CD8-positive, alpha-beta memory T cell (primary cell): ENCODE results near the gene HEATR3. TPM values are rescaled to one million over a fixed set of nuclear protein-coding genes. Genes with fewer than 3 reads are reported as not detected.

ENCODE experiments used
- CTCF ChIA-PET: fragments of 350-600 bp; sonication (Branson Sonifier 250); formaldehyde crosslinking; loops from one replicate; lab custom pipeline; 2021; ENCODE audit warnings: antibody characterized with exemption; lab: Charles Lee
- POLR2A ChIA-PET: fragments of 350-600 bp; sonication (Branson Sonifier 250); formaldehyde crosslinking; loops from one replicate; lab custom pipeline; 2021; ENCODE audit warnings: antibody characterized with exemption; lab: Charles Lee
- DNase-seq, 5 donors: peaks; one replicate each; pipeline versions ENCODE4 v3.0.0 to v3.0.0-alpha.2; 2020 to 2022; ENCODE audit warnings: mixed read lengths in 1 of 5
- H3K27ac ChIP-seq: one replicate; pipeline ENCODE4 v1.7.0; 2013; ENCODE audit warnings: low read depth, mild to moderate bottlenecking, low read length, moderate library complexity
- H3K27me3 ChIP-seq: 2 replicates; pipeline ENCODE4 v1.7.0; 2013; ENCODE audit warnings: low read length, mild to moderate bottlenecking; ENCODE audit not compliant: insufficient read depth, poor library complexity, severe bottlenecking
- H3K36me3 ChIP-seq: 2 replicates; pipeline ENCODE4 v1.7.0; 2013; ENCODE audit warnings: mild to moderate bottlenecking, low read length, moderate library complexity; ENCODE audit not compliant: insufficient read depth
- H3K4me1 ChIP-seq: 2 replicates; pipeline ENCODE4 v1.7.0; 2013; ENCODE audit warnings: mild to moderate bottlenecking, low read length, moderate library complexity; ENCODE audit not compliant: insufficient read depth
- H3K4me3 ChIP-seq: 2 replicates; pipeline ENCODE4 v1.7.0; 2013; ENCODE audit warnings: mild to moderate bottlenecking, low read length
- H3K9me3 ChIP-seq: 2 replicates; pipeline ENCODE4 v1.7.0; 2013; ENCODE audit warnings: mild to moderate bottlenecking, low read length
- H3K27ac Mint-ChIP-seq, 8 donors: one replicate each; pipeline ENCODE4 v1.8.0; 2020 to 2021; ENCODE audit warnings: mixed read lengths in 8 of 8, mild to moderate bottlenecking in 6 of 8, inconsistent platforms in 3 of 8, moderate library complexity in 3 of 8
- H3K27me3 Mint-ChIP-seq, 2 donors: one replicate each; pipeline ENCODE4 v1.8.0; 2020 to 2021; ENCODE audit warnings: mixed read lengths in 2 of 2, mild to moderate bottlenecking in 1 of 2, moderate library complexity in 1 of 2
- H3K36me3 Mint-ChIP-seq, 3 donors: one replicate each; pipeline ENCODE4 v1.8.0; 2020 to 2021; ENCODE audit warnings: mixed read lengths in 3 of 3, inconsistent platforms in 1 of 3, mild to moderate bottlenecking in 1 of 3
- H3K4me1 Mint-ChIP-seq, 3 donors: one replicate each; pipeline ENCODE4 v1.8.0; 2020 to 2021; ENCODE audit warnings: mixed read lengths in 3 of 3, inconsistent platforms in 1 of 3, mild to moderate bottlenecking in 1 of 3
- H3K4me3 Mint-ChIP-seq, 7 donors: one replicate each; pipeline ENCODE4 v1.8.0; 2020 to 2021; ENCODE audit warnings: mixed read lengths in 7 of 7, mild to moderate bottlenecking in 6 of 7, moderate library complexity in 4 of 7, inconsistent platforms in 2 of 7
- H3K9me3 Mint-ChIP-seq, 5 donors: one replicate each; pipeline ENCODE4 v1.8.0; 2020 to 2022; ENCODE audit warnings: mixed read lengths in 5 of 5, mild to moderate bottlenecking in 3 of 5, moderate library complexity in 2 of 5, inconsistent platforms in 1 of 5
- polyA plus RNA-seq: library from polyadenylated mRNA; unstranded; fragments of 300-500 nt; fragmentation: Illumina TruSeq; gene quantifications from one replicate; pipeline ENCODE4 v1.2.3, GENCODE V29; 2021
- total RNA-seq, 2 experiments: library from RNA; stranded (reverse); gene quantifications; one replicate each; pipeline ENCODE4 v1.2.3, GENCODE V29; 2021

Gene HEATR3
- total and polyA plus RNA-seq, 3 experiments from 2014 or later = 7.4 to 26.2 (median 25.5) TPM

GRCh38 chr16:50040018-50040417, 25.8 kb upstream of the HEATR3 start:
- POLR2A ChIA-PET = no interaction called here
- H3K36me3 Mint-ChIP-seq = peaks cover 0 to 26% (median 0%) of the 10 kb centered on the region in 3 donors
- H3K27me3 ChIP-seq = no peaks in the 10 kb centered on the region

GRCh38 chr16:50040710-50041109, 25.1 kb upstream of the HEATR3 start:
- no peak overlapping the region for H3K27ac ChIP-seq
- H3K27me3 ChIP-seq = no peaks in the 10 kb centered on the region
- H3K4me1 ChIP-seq = no peaks in the 10 kb centered on the region
- H3K4me3 ChIP-seq = no peak overlapping the region
- peaks cover 7 to 24% of the 10 kb centered on the region in 2 donors for H3K27me3 Mint-ChIP-seq
- no peaks in the 10 kb centered on the region for H3K4me1 Mint-ChIP-seq
- no peak overlapping the region for H3K4me3 Mint-ChIP-seq
- ChIA-PET POLR2A (no interaction called here), CTCF (interaction anchor here (0.8 kb wide), 1 partner anchor 16 kb away, joined by 3 read pairs; the partner anchor contains the start of gene CNEP1R1)
- no peak for DNase-seq
- H3K9me3 ChIP-seq = no peaks in the 10 kb centered on the region
- peaks cover 0 to 19% (median 0%) of the 10 kb centered on the region in 3 donors for H3K36me3 Mint-ChIP-seq
- H3K27ac Mint-ChIP-seq = no peak overlapping the region
- no peaks in the 10 kb centered on the region for H3K9me3 Mint-ChIP-seq
- peaks cover 4% of the 10 kb centered on the region for H3K36me3 ChIP-seq

More at GRCh38 chr16:50040018-50040417, 25.8 kb upstream of the HEATR3 start:
- Mint-ChIP-seq H3K27me3 (peaks cover 7 to 20% of the 10 kb centered on the region in 2 donors), H3K4me3 (no peak overlapping the region), H3K4me1 (no peaks in the 10 kb centered on the region), H3K9me3 (no peaks in the 10 kb centered on the region), H3K27ac (no peak overlapping the region)
- no peaks in the 10 kb centered on the region for H3K9me3 ChIP-seq
- H3K36me3 ChIP-seq = peaks cover 9% of the 10 kb centered on the region
- no peaks in the 10 kb centered on the region for H3K4me1 ChIP-seq
- CTCF ChIA-PET = no interaction called here
- DNase-seq = no peak
- H3K4me3 ChIP-seq = no peak overlapping the region
- no peak overlapping the region for H3K27ac ChIP-seq

- ChIA-PET CTCF (interaction anchor here (1.5 kb wide), 1 partner anchor 19 kb away, joined by 6 read pairs; the partner anchor contains the start of gene CNEP1R1), POLR2A (no interaction called here)
- no peak overlapping the region for H3K27ac Mint-ChIP-seq
- no peaks in the 10 kb centered on the region for H3K4me1 Mint-ChIP-seq
- H3K4me3 Mint-ChIP-seq = no peak overlapping the region
- no peak overlapping the region for H3K4me3 ChIP-seq
- H3K4me1 ChIP-seq = no peaks in the 10 kb centered on the region
- no peaks in the 10 kb centered on the region for H3K36me3 ChIP-seq
- H3K27me3 Mint-ChIP-seq = peaks cover 14 to 34% of the 10 kb centered on the region in 2 donors
- H3K36me3 Mint-ChIP-seq = peaks cover 0 to 2% (median 0%) of the 10 kb centered on the region in 3 donors
- H3K27ac ChIP-seq = no peak overlapping the region
- H3K27me3 ChIP-seq = no peaks in the 10 kb centered on the region
- DNase-seq = no peak
- H3K9me3 ChIP-seq = no peaks in the 10 kb centered on the region
- no peaks in the 10 kb centered on the region for H3K9me3 Mint-ChIP-seq
Observed at GRCh38 chr16:50043358-50043757, 22.4 kb upstream of the HEATR3 start.

GRCh38 chr16:50045412-50045811, 20.4 kb upstream of the HEATR3 start:
- POLR2A ChIA-PET = no interaction called here

GRCh38 chr16:50046853-50047252, 18.9 kb upstream of the HEATR3 start:
- CTCF ChIA-PET = no interaction called here

More at GRCh38 chr16:50045412-50045811, 20.4 kb upstream of the HEATR3 start:
- CTCF ChIA-PET = no interaction called here
- H3K27ac ChIP-seq = no peak overlapping the region
- Mint-ChIP-seq H3K36me3 (no peaks in the 10 kb centered on the region), H3K27ac (no peak overlapping the region), H3K4me1 (no peaks in the 10 kb centered on the region), H3K4me3 (no peak overlapping the region), H3K9me3 (no peaks in the 10 kb centered on the region), H3K27me3 (peaks cover 12 to 34% of the 10 kb centered on the region in 2 donors)
- no peaks in the 10 kb centered on the region for H3K27me3 ChIP-seq
- no peak overlapping the region for H3K4me3 ChIP-seq
- no peaks in the 10 kb centered on the region for H3K9me3 ChIP-seq
- no peak for DNase-seq
- H3K36me3 ChIP-seq = no peaks in the 10 kb centered on the region
- no peaks in the 10 kb centered on the region for H3K4me1 ChIP-seq

GRCh38 chr16:50047864-50048263, 17.9 kb upstream of the HEATR3 start:
- Mint-ChIP-seq H3K27me3 (peaks cover 17 to 42% of the 10 kb centered on the region in 2 donors), H3K36me3 (no peaks in the 10 kb centered on the region), H3K27ac (no peak overlapping the region), H3K4me3 (no peak overlapping the region), H3K9me3 (peaks cover 0 to 6% (median 2%) of the 10 kb centered on the region in 5 donors), H3K4me1 (no peaks in the 10 kb centered on the region)
- no peaks in the 10 kb centered on the region for H3K36me3 ChIP-seq
- no peaks in the 10 kb centered on the region for H3K4me1 ChIP-seq
- no peaks in the 10 kb centered on the region for H3K9me3 ChIP-seq
- H3K4me3 ChIP-seq = no peak overlapping the region
- no peak for DNase-seq
- no peak overlapping the region for H3K27ac ChIP-seq
- ChIA-PET POLR2A (no interaction called here), CTCF (no interaction called here)
- H3K27me3 ChIP-seq = no peaks in the 10 kb centered on the region

More at GRCh38 chr16:50046853-50047252, 18.9 kb upstream of the HEATR3 start:
- Histone ChIP-seq H3K4me1 (no peaks in the 10 kb centered on the region), H3K4me3 (no peak overlapping the region), H3K27me3 (no peaks in the 10 kb centered on the region), H3K27ac (no peak overlapping the region), H3K9me3 (no peaks in the 10 kb centered on the region), H3K36me3 (no peaks in the 10 kb centered on the region)
- H3K4me3 Mint-ChIP-seq = no peak overlapping the region
- no peak for DNase-seq
- POLR2A ChIA-PET = no interaction called here
- H3K9me3 Mint-ChIP-seq = peaks cover 0 to 6% (median 2%) of the 10 kb centered on the region in 5 donors
- H3K27ac Mint-ChIP-seq = no peak overlapping the region
- H3K4me1 Mint-ChIP-seq = no peaks in the 10 kb centered on the region
- H3K36me3 Mint-ChIP-seq = no peaks in the 10 kb centered on the region
- peaks cover 12 to 38% of the 10 kb centered on the region in 2 donors for H3K27me3 Mint-ChIP-seq

GRCh38 chr16:50050802-50051201, 15.0 kb upstream of the HEATR3 start:
- Mint-ChIP-seq H3K36me3 (peaks cover 0 to 6% (median 0%) of the 10 kb centered on the region in 3 donors), H3K27me3 (peaks cover 11 to 20% of the 10 kb centered on the region in 2 donors), H3K9me3 (peaks cover 3 to 14% (median 7%) of the 10 kb centered on the region in 5 donors), H3K4me3 (no peak overlapping the region), H3K27ac (no peak overlapping the region), H3K4me1 (no peaks in the 10 kb centered on the region)
- Histone ChIP-seq H3K4me3 (no peak overlapping the region), H3K27ac (no peak overlapping the region), H3K27me3 (no peaks in the 10 kb centered on the region), H3K4me1 (no peaks in the 10 kb centered on the region), H3K9me3 (no peaks in the 10 kb centered on the region), H3K36me3 (no peaks in the 10 kb centered on the region)
- no peak for DNase-seq
- POLR2A ChIA-PET = no interaction called here
- CTCF ChIA-PET = no interaction called here

GRCh38 chr16:50056226-50056625, 9.5 kb upstream of the HEATR3 start:
- H3K36me3 Mint-ChIP-seq = peaks cover 0 to 16% (median 0%) of the 10 kb centered on the region in 3 donors
- Histone ChIP-seq H3K27me3 (no peaks in the 10 kb centered on the region), H3K9me3 (no peaks in the 10 kb centered on the region), H3K27ac (no peak overlapping the region), H3K4me1 (no peaks in the 10 kb centered on the region), H3K36me3 (no peaks in the 10 kb centered on the region), H3K4me3 (no peak overlapping the region)
- peaks cover 13 to 23% (median 18%) of the 10 kb centered on the region in 5 donors for H3K9me3 Mint-ChIP-seq
- CTCF ChIA-PET = interaction anchor here (0.7 kb wide), 1 partner anchor 31 kb away, joined by 3 read pairs; the partner anchor contains the start of gene CNEP1R1
- H3K27ac Mint-ChIP-seq = no peak overlapping the region
- DNase-seq = no peak
- no peaks in the 10 kb centered on the region for H3K4me1 Mint-ChIP-seq
- H3K4me3 Mint-ChIP-seq = no peak overlapping the region
- POLR2A ChIA-PET = no interaction called here
- H3K27me3 Mint-ChIP-seq = peaks cover 6 to 11% of the 10 kb centered on the region in 2 donors
